DLD1 (cell line): Measurements from ENCODE around the gene PPM1F.
"Not testable (repeated sequence)": the region's sequence is repeated elsewhere in the genome, so short reads cannot be mapped to it uniquely, and the experiment has no call there.

Source experiments
- in situ Hi-C: cut with HindIII; loops from 2 replicates; pipeline ENCODE4 v1.10.0; 2017; ENCODE audit warnings: low sequenced_read_pairs

Gene PPM1F

GRCh38 chr22:21922370-21923162 is 30.1 kb downstream of the PPM1F start:
- in situ Hi-C loops: no loop called here

GRCh38 chr22:21921729-21922128 is 30.9 kb downstream of the PPM1F start:
- in situ Hi-C loops: no loop called here

- in situ Hi-C loops: no loop called here
Measured at GRCh38 chr22:21921184-21921721, 31.4 kb downstream of the PPM1F start.

- in situ Hi-C loops: no loop called here
Measured at GRCh38 chr22:21920341-21921183, 32.1 kb downstream of the PPM1F start.

- in situ Hi-C loops: no loop called here
Measured at GRCh38 chr22:21919526-21920307, 32.9 kb downstream of the PPM1F start.

GRCh38 chr22:21918466-21919185 is 34.0 kb downstream of the PPM1F start:
- in situ Hi-C loops: no loop called here

- in situ Hi-C loops: no loop called here
Measured at GRCh38 chr22:21917959-21918261, 34.7 kb downstream of the PPM1F start.

- in situ Hi-C loops: no loop called here
Measured at GRCh38 chr22:21917181-21917958, 35.3 kb downstream of the PPM1F start.

- in situ Hi-C loops: no loop called here
Measured at GRCh38 chr22:21916309-21916918, 36.2 kb downstream of the PPM1F start.

- in situ Hi-C loops: no loop called here
Measured at GRCh38 chr22:21915624-21916308, 36.9 kb downstream of the PPM1F start.

- in situ Hi-C loops: not testable (repeated sequence)
Measured at GRCh38 chr22:21914033-21914642, 38.5 kb downstream of the PPM1F start.

- in situ Hi-C loops: not testable (repeated sequence)
Measured at GRCh38 chr22:21910367-21910766, 42.3 kb downstream of the PPM1F start.

- in situ Hi-C loops: no loop called here
Measured at GRCh38 chr22:21909871-21910270, 42.8 kb downstream of the PPM1F start.

GRCh38 chr22:21907638-21908522 is 44.8 kb downstream of the PPM1F start:
- in situ Hi-C loops: no loop called here

- in situ Hi-C loops: not testable (repeated sequence)
Measured at GRCh38 chr22:21905234-21905633, 47.4 kb downstream of the PPM1F start.

- in situ Hi-C loops: no loop called here
Measured at GRCh38 chr22:21904250-21904789, 48.3 kb downstream of the PPM1F start.

- in situ Hi-C loops: no loop called here
Measured at GRCh38 chr22:21903283-21903682, 49.4 kb downstream of the PPM1F start.
